CD4-positive, alpha-beta T cell (primary cell): Measurements from ENCODE around the gene DBN1. TPM values are rescaled to one million over a fixed set of nuclear protein-coding genes. Genes with fewer than 3 reads are reported as not detected.
A peak's percentile ranks its signal among the peaks of the same experiment; 100 is the strongest.

ENCODE experiments used
- ATAC-seq: fragments of 200-7000 bp; cut with Tn5 transposase; one replicate; pipeline ENCODE4 v1.10.0; 2022; ENCODE audit warnings: mild to moderate bottlenecking; ENCODE audit not compliant: poor library complexity
- CTCF ChIA-PET: fragments of 350-600 bp; sonication (Branson Sonifier 250); formaldehyde crosslinking; loops from one replicate; lab custom pipeline; 2021; ENCODE audit warnings: antibody characterized with exemption, inconsistent platforms; lab: Charles Lee
- POLR2A ChIA-PET: fragments of 350-600 bp; sonication (Branson Sonifier 250); formaldehyde crosslinking; loops from one replicate; lab custom pipeline; 2021; ENCODE audit warnings: antibody characterized with exemption, inconsistent platforms; lab: Charles Lee
- DNase-seq, 14 experiments: peaks; one replicate each; pipeline ENCODE4 v3.0.0-alpha.2; 2013 to 2020; ENCODE audit warnings: mixed read lengths in 2 of 14
- H3K27ac ChIP-seq, 2 donors: one replicate each; pipeline versions ENCODE4 v1.5.1 to v1.7.0; 2013; ENCODE audit warnings: low read length in 2 of 2, low read depth in 1 of 2, mild to moderate bottlenecking in 1 of 2
- H3K27me3 ChIP-seq, 2 experiments: 1 replicate in 1 of 2; 2 replicates in 1 of 2; pipeline versions ENCODE4 v1.6.1 to v1.7.0; 2013; ENCODE audit warnings: low read length in 2 of 2, control low read depth in 1 of 2, mild to moderate bottlenecking in 1 of 2, moderate library complexity in 1 of 2; ENCODE audit not compliant: insufficient read depth in 2 of 2, control insufficient read depth in 1 of 2
- H3K36me3 ChIP-seq: one replicate; pipeline ENCODE4 v1.6.1; 2013; ENCODE audit warnings: low read length, control low read depth; ENCODE audit not compliant: insufficient read depth
- H3K4me1 ChIP-seq: one replicate; pipeline ENCODE4 v1.6.1; 2013; ENCODE audit warnings: low read length, control low read depth; ENCODE audit not compliant: insufficient read depth
- H3K4me3 ChIP-seq: one replicate; pipeline ENCODE4 v1.5.1; 2013; ENCODE audit warnings: mild to moderate bottlenecking, low read length, moderate library complexity
- H3K9me3 ChIP-seq, 2 experiments: 1 replicate in 1 of 2; 2 replicates in 1 of 2; pipeline versions ENCODE4 v1.6.1 to v1.7.0; 2013; ENCODE audit warnings: low read length in 2 of 2, mild to moderate bottlenecking in 2 of 2, control low read depth in 1 of 2, moderate library complexity in 1 of 2; ENCODE audit not compliant: control insufficient read depth in 1 of 2, insufficient read depth in 1 of 2
- H3K27ac Mint-ChIP-seq: one replicate; pipeline ENCODE4 v1.8.0; 2020; ENCODE audit warnings: mixed read lengths
- H3K27me3 Mint-ChIP-seq: one replicate; pipeline ENCODE4 v1.8.0; 2021; ENCODE audit warnings: mixed read lengths
- H3K36me3 Mint-ChIP-seq: one replicate; pipeline ENCODE4 v1.8.0; 2021; ENCODE audit warnings: low read depth, mixed read lengths
- H3K4me1 Mint-ChIP-seq: one replicate; pipeline ENCODE4 v1.8.0; 2021; ENCODE audit warnings: low read depth, mixed read lengths
- H3K4me3 Mint-ChIP-seq: one replicate; pipeline ENCODE4 v1.8.0; 2020; ENCODE audit warnings: mild to moderate bottlenecking, mixed read lengths
- H3K9me3 Mint-ChIP-seq: one replicate; pipeline ENCODE4 v1.8.0; 2020; ENCODE audit warnings: mixed read lengths
- CTCF ChIP-seq: fragments of 200-600 bp; IDR thresholded peaks from one replicate; pipeline ENCODE4 v1.8.0; 2022; ENCODE audit warnings: antibody characterized with exemption, mild to moderate bottlenecking
- intact Hi-C, 2 experiments: fragments of 100-400 bp; cut with DNase I in 1 of 2; cut with micrococcal nuclease in 1 of 2; formaldehyde crosslinking; loops; one replicate each; pipeline versions ENCODE4 v1.15.1 to v1.9.0; 2023 to 2025; cut with DNase I, micrococcal nuclease
- total RNA-seq, 174 experiments: library from RNA in 2 of 174; stranded (reverse) in 2 of 174; gene quantifications; one replicate each; pipeline ENCODE4 v1.2.3 and lab custom pipeline; 2021 to 2026

DBN1 gene
- total RNA-seq, 2 experiments from 2014 or later = 1.8 to 2.5 TPM

DNA sequence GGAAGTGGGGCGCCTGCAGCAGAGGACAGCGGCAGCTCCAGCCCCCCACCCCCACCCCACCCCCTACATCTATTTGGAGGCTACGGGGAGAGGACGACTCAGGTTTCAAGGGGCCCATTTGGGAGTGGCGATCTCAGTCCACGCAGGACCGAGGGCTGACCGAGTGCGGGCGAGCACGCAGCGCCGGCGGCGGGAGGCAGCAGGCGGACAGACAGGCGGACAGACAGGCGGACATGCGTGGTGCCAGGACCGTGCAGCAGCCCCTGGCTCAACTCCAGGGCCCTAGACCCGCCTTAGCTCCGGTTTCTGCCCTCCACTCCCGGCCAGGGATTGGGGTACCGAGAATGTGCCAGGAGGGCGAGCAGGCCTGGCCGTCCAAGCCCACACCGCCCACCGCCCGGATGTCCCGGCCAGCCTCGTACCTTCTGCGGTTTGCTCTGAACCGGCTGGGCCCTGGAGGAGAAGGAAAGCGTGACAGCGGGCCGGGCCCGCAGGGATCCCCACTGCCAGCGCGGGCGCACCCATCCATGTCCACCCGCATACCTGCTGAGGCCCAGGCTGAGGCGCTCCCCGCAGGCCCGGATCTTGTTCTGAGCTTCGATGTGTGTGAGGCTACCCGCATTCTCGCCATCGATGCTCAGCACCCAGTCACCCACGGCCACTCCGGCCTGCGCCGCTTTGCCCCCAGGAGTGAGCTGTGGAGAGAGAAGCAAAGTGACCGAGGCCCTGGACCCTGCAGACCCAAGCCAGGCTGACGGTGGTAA is 18.7 kb upstream of the DBN1 start:
- peaks cover 8% of the 10 kb centered on the region for H3K36me3 ChIP-seq
- intact Hi-C loops = no loop called here
- Mint-ChIP-seq H3K9me3 (no peaks in the 10 kb centered on the region), H3K27me3 (no peaks in the 10 kb centered on the region), H3K36me3 (peaks cover 5% of the 10 kb centered on the region), H3K27ac (no peak overlapping the region), H3K4me3 (no peak overlapping the region), H3K4me1 (peaks cover 6% of the 10 kb centered on the region)
- peaks cover 30% of the 10 kb centered on the region for H3K4me1 ChIP-seq
- no peak for TF ChIP-seq CTCF
- H3K27ac ChIP-seq = no peak overlapping the region
- ATAC-seq = no peak
- ChIA-PET POLR2A (no interaction called here), CTCF (interaction anchor here (1.4 to 1.5 kb wide), 2 partner anchors 9 to 88 kb away, joined by 5 to 6 read pairs; no protein-coding TSS in a partner anchor)
- H3K27me3 ChIP-seq = no peaks in the 10 kb centered on the region
- no peaks in the 10 kb centered on the region for H3K9me3 ChIP-seq
- no peak overlapping the region for H3K4me3 ChIP-seq
- no peak for DNase-seq

DNA sequence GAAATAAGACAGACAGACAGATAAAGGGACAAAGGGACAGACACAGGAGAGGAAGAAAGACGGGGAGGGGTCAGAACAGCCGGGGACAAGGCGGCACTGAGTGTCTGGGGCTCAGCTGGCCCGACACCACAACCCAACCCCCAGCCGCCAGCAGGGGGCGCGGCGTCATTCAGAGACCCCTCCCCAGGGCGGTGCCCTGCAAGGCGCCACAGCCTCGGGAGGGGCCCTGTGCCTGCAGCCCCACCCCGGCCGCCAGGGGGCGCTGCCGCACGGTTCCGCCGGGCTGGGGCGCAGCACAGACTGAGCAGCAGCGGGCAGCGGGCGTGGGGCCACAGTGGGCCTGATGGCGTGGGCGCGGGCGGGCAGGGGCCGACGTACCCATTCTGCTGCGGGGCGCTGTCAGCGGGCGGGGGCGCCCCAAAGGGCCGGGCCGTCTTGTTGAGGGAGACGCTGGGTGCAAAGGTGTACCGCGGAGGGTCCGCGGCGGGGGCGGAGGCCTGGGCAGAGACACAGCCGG is 18.1 kb upstream of the DBN1 start:
- H3K9me3 Mint-ChIP-seq = no peaks in the 10 kb centered on the region
- no peaks in the 10 kb centered on the region for H3K9me3 ChIP-seq
- DNase-seq (peak in 3 of 14 experiments; percentile 23 to 62 (median 52)), ATAC-seq (peak; percentile 60)
- ChIA-PET POLR2A (no interaction called here), CTCF (interaction anchor here (1.5 kb wide), 1 partner anchor 10 kb away, joined by 6 read pairs; no protein-coding TSS in a partner anchor)
- no peak overlapping the region for H3K4me3 ChIP-seq
- H3K27me3 ChIP-seq = no peaks in the 10 kb centered on the region
- no peak overlapping the region for H3K4me3 Mint-ChIP-seq
- TF ChIP-seq CTCF = no peak
- H3K27me3 Mint-ChIP-seq = no peaks in the 10 kb centered on the region
- peaks cover 8% of the 10 kb centered on the region for H3K36me3 ChIP-seq
- peaks cover 6% of the 10 kb centered on the region for H3K4me1 Mint-ChIP-seq
- peaks cover 5% of the 10 kb centered on the region for H3K36me3 Mint-ChIP-seq
- intact Hi-C loops = no loop called here
- peaks cover 23% of the 10 kb centered on the region for H3K4me1 ChIP-seq
- no peak overlapping the region for H3K27ac ChIP-seq
- no peak overlapping the region for H3K27ac Mint-ChIP-seq

- Histone ChIP-seq H3K27me3 (no peaks in the 10 kb centered on the region), H3K36me3 (peaks cover 8% of the 10 kb centered on the region), H3K4me1 (peaks cover 18% of the 10 kb centered on the region), H3K4me3 (no peak overlapping the region), H3K27ac (no peak overlapping the region), H3K9me3 (no peaks in the 10 kb centered on the region)
- H3K9me3 Mint-ChIP-seq = no peaks in the 10 kb centered on the region
- intact Hi-C loops = no loop called here
- DNase-seq (no peak), ATAC-seq (no peak)
- no peak overlapping the region for H3K27ac Mint-ChIP-seq
- H3K36me3 Mint-ChIP-seq = peaks cover 5% of the 10 kb centered on the region
- H3K27me3 Mint-ChIP-seq = no peaks in the 10 kb centered on the region
- TF ChIP-seq CTCF = no peak
- POLR2A ChIA-PET = no interaction called here
- peaks cover 2% of the 10 kb centered on the region for H3K4me1 Mint-ChIP-seq
- H3K4me3 Mint-ChIP-seq = no peak overlapping the region
- CTCF ChIA-PET = no interaction called here
Measured at GRCh38 chr5:177490992-177491391, 17.6 kb upstream of the DBN1 start.
